Nephron progenitor cell (in vitro differentiated cells): ENCODE data around the gene SLC12A9.

Experiments
- DNase-seq: peaks from one replicate; pipeline ENCODE4 v3.0.0; 2021
- H3K27ac Mint-ChIP-seq: 2 replicates; pipeline ENCODE4 v1.8.0; 2021; ENCODE audit warnings: mild to moderate bottlenecking, moderate library complexity, mixed read lengths
- H3K27me3 Mint-ChIP-seq: 2 replicates; pipeline ENCODE4 v1.8.0; 2021; ENCODE audit warnings: mild to moderate bottlenecking, low read depth, mixed read lengths; ENCODE audit not compliant: poor library complexity
- H3K36me3 Mint-ChIP-seq: 2 replicates; pipeline ENCODE4 v1.8.0; 2021; ENCODE audit warnings: low read depth, mixed read lengths
- H3K4me1 Mint-ChIP-seq: 2 replicates; pipeline ENCODE4 v1.8.0; 2021; ENCODE audit warnings: mixed read lengths
- H3K4me3 Mint-ChIP-seq: 2 replicates; pipeline ENCODE4 v1.8.0; 2021; ENCODE audit warnings: mild to moderate bottlenecking, moderate library complexity, mixed read lengths
- H3K9me3 Mint-ChIP-seq: 2 replicates; pipeline ENCODE4 v1.8.0; 2021; ENCODE audit warnings: mild to moderate bottlenecking, moderate library complexity, mixed read lengths
- TF ChIP-seq, protein P1 (sequence below): fragments of 200-600 bp; sonication (generic); IDR thresholded peaks from 2 replicates; pipeline ENCODE4 v1.5.0; 2021; ENCODE audit warnings: antibody characterized with exemption

The SLC12A9 gene

DNA sequence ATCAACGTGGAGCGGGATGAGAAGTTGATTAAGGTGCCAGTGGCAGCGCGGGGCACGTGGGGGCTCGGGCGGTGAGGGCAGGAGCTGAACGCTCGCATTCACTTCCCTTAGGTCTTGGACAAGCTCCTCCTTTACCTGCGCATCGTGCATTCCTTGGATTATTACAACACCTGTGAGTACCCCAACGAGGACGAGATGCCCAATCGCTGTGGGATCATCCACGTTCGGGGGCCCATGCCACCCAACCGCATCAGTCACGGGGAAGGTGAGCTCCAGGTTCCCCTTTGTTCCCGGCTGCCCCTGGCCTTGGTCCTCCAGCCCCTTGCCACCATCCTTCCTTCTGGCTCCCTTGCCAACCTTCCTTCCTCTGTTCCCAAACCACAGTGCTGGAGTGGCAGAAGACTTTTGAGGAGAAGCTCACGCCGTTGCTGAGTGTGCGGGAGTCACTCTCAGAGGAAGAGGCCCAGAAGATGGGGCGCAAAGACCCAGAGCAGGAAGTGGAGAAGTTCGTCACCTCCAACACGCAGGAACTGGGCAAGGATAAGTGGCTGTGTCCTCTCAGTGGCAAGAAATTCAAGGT, 34.5 kb downstream of the SLC12A9 start:
- H3K27ac Mint-ChIP-seq: peak overlapping the region; percentile 98
- H3K27me3 Mint-ChIP-seq: peaks cover 5% of the 10 kb centered on the region
- H3K36me3 Mint-ChIP-seq: peaks cover 64% of the 10 kb centered on the region

DNA sequence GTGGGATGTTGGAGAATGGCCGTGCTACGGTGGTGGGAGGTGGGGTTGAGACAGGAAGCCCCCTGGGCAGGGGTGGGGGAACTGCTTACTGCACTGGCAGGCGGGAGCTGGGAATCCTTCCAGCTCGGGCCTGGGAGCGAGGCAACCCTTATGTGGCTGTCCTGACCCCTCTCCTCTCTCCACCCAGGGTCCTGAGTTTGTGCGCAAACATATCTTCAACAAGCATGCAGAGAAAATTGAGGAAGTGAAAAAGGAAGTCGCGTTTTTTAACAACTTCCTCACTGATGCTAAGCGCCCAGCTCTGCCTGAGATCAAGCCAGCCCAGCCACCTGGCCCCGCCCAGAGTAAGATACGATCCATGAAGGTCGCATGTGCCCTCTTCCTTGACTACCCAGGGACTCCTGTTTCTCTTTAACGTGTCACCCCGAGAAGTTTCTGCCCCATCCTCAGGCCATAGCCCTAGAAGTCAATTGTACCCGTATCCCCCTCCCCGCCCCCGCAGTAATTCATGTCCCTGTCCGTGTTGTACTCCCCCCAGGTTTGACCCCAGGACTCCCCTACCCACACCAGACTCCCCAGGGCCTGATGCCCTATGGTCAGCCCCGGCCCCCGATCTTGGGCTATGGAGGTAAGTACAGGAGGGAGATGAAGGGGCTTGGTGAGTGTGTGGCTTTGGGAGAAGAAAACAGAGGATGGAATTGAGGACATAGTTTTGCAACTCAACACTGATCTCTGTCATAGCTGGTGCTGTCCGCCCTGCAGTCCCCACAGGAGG, 35.2 kb downstream of the SLC12A9 start:
- Mint-ChIP-seq H3K4me3 (peak overlapping the region; percentile 68), H3K9me3 (no peaks in the 10 kb centered on the region), H3K27me3 (peaks cover 5% of the 10 kb centered on the region), H3K27ac (peak overlapping the region; percentile 98), H3K4me1 (peaks cover 83% of the 10 kb centered on the region), H3K36me3 (peaks cover 57% of the 10 kb centered on the region)
- no peak for DNase-seq
- TF ChIP-seq, protein P1, sequence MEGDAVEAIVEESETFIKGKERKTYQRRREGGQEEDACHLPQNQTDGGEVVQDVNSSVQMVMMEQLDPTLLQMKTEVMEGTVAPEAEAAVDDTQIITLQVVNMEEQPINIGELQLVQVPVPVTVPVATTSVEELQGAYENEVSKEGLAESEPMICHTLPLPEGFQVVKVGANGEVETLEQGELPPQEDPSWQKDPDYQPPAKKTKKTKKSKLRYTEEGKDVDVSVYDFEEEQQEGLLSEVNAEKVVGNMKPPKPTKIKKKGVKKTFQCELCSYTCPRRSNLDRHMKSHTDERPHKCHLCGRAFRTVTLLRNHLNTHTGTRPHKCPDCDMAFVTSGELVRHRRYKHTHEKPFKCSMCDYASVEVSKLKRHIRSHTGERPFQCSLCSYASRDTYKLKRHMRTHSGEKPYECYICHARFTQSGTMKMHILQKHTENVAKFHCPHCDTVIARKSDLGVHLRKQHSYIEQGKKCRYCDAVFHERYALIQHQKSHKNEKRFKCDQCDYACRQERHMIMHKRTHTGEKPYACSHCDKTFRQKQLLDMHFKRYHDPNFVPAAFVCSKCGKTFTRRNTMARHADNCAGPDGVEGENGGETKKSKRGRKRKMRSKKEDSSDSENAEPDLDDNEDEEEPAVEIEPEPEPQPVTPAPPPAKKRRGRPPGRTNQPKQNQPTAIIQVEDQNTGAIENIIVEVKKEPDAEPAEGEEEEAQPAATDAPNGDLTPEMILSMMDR: no peak

More for the DNA sequence above, 34.5 kb downstream of the SLC12A9 start:
- DNase-seq: no peak
- TF ChIP-seq, protein P1: no peak
- Mint-ChIP-seq H3K4me3 (peak overlapping the region; percentile 68), H3K4me1 (peaks cover 83% of the 10 kb centered on the region), H3K9me3 (no peaks in the 10 kb centered on the region)

DNA sequence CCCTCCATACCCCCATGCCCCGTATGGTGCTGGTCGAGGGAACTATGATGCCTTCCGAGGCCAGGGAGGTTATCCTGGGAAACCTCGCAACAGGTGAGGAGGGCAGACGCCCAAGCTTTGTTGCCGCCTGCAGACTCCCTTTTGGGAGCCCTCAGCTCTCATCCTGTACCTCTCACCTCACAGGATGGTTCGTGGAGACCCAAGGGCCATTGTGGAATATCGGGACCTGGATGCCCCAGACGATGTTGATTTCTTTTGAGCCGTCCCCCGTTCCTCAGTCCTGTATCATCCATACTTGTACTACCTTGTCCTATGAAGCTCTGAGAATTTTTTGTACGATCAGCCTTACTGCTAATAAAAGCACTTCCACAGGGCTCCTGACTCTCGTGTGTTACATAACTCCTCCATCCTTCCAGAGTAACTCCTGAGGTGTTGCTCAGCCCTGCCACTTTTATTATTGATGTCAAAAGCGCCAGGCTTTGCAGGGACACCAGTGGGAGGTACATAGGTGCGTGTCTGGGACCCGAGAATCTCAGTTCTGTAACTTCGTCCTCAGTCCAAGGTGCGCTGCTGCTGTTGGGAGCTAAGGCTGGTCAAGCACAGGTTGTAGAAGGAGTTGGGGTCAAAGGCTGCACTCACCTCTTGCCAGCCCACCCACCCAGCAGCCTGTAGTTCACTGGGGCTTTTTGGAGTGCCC, 35.9 kb downstream of the SLC12A9 start:
- TF ChIP-seq, protein P1: no peak
- DNase-seq: no peak
- no peaks in the 10 kb centered on the region for H3K9me3 Mint-ChIP-seq
- H3K36me3 Mint-ChIP-seq: peaks cover 50% of the 10 kb centered on the region
- H3K27me3 Mint-ChIP-seq: peaks cover 5% of the 10 kb centered on the region
- peak overlapping the region; percentile 17 for H3K27ac Mint-ChIP-seq
- peaks cover 79% of the 10 kb centered on the region for H3K4me1 Mint-ChIP-seq
- peak overlapping the region; percentile 68 for H3K4me3 Mint-ChIP-seq

DNA sequence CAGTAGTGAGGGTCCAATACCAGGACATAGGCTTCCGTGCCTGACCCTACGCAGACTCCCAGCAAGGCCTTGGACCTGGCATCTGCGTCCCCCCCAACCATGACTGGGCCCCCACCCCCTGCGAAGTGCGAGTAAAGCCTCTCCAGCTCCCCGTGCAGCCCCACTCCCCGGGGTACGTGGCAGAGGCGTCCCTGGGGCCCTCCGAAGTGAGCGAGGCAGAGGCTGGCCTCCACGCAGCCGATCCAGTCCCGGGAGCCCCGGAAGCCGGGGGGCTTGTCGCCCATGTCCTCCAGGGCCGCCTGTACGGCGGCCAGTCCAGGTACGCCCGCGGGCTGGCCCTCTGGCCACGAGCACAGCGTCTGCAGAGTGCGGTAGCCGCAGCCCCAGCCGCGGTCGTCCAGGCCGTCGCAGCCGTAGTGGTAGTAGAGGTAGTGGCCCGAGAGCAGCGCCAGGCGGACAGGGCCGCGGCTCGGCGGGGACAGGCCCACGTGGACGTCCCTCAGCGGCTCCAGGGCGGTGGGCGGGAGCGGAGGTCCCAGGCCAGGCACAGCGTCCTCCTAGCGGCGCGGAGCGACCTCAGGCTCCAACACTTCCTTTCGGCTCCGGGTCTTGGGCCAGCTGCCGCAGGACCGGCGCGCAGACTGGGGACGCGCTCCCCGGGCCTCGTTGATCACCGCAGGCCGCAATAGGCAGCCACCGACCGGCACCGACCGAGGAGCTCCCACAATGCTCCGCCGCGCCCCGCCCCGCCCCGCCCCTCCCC, 36.7 kb downstream of the SLC12A9 start, which contains the start of gene UFSP1:
UFSP1 (minus strand) TSS at position 728 of the 763 bp plus-strand sequence; CDS start at position 284, 444 bp downstream.
- Mint-ChIP-seq H3K27ac (peak within 1 kb of the TSS; percentile 97), H3K27me3 (peaks cover 5% of the 10 kb centered on the region), H3K9me3 (no peaks in the 10 kb centered on the region), H3K4me1 (peaks cover 78% of the 10 kb centered on the region), H3K36me3 (peaks cover 43% of the 10 kb centered on the region), H3K4me3 (peak within 1 kb of the TSS; percentile 90)
- peak; percentile 76 for DNase-seq
- TF ChIP-seq, protein P1: no peak

DNA sequence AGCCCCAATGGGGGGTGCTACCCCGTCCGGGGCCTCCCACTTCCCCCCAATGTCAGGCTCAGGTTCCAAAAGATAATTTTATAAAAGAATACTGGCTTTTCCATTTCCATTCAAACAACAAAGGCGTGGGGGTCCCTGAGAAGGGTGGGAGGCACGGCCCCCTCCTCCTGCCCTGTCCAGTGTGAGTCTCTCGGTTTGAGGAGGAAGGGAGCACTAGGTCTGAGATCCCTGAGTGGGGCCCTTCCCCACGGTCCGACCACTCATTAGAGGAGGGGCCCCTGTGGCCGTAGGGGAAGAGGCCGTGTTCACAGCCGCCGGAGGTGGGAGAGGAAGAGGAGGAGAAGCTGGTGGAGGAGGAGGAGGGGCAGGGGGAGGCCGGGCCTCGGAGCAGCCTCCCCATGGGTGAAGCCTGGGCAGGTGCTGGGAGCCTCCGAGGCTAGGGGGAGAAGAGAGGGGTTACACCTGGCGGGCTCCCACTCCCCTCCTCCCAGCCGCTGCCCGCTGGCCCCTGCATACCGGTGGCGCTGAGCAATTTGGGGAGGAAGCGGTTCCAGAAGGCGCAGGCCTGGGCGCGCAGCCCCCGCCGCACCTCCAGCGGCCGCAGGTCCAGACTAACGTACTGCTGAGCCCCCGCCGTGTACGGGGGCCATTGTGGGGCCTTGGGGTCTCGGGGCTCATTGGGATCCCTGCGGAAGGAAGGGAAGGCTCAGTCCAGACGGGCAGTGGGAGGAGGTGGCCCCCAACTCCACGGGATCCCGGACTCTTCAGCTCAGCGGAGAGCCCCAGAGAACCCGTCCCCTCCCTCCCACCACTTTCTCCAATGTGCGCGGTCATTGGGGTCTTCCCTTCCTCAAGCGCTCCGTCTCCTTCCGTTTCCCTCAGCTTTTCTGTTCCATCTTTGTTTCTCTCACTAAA, 38.4 kb downstream of the SLC12A9 start:
- H3K9me3 Mint-ChIP-seq: no peaks in the 10 kb centered on the region
- peaks cover 27% of the 10 kb centered on the region for H3K36me3 Mint-ChIP-seq
- TF ChIP-seq, protein P1: no peak
- peaks cover 65% of the 10 kb centered on the region for H3K4me1 Mint-ChIP-seq
- H3K4me3 Mint-ChIP-seq: peak overlapping the region; percentile 90
- peaks cover 10% of the 10 kb centered on the region for H3K27me3 Mint-ChIP-seq
- peak overlapping the region; percentile 97 for H3K27ac Mint-ChIP-seq
- peak; percentile 35 for DNase-seq
